Dermis microvascular lymphatic vessel endothelial cell (primary cell): Measurements from ENCODE around the gene TLR9. TPM values are rescaled to one million over a fixed set of nuclear protein-coding genes. Genes with fewer than 3 reads are reported as not detected.

Source experiments
- DNase-seq, 2 donors: peaks; one replicate each; pipeline versions ENCODE4 v3.0.0 to v3.0.0-alpha.2; 2010; ENCODE audit warnings: low read depth in 2 of 2
- total RNA-seq: library from RNA; depleted of rRNA; stranded (reverse); fragments of >200 nt; gene quantifications from 2 replicates; pipeline ENCODE4 v1.2.1, GENCODE V29; 2014

The TLR9 gene
- total RNA-seq, 1 donor from 2014 or later: not detected

- DNase-seq: no peak
Observed at GRCh38 chr3:52174896-52175295, 50.5 kb downstream of the TLR9 start.

- DNase-seq: no peak
Observed at GRCh38 chr3:52173101-52173500, 52.3 kb downstream of the TLR9 start.

- no peak for DNase-seq
Observed at GRCh38 chr3:52172262-52172757, 53.1 kb downstream of the TLR9 start.

GRCh38 chr3:52171514-52172261 lies 53.8 kb downstream of the TLR9 start:
- no peak for DNase-seq

Other genes starting within 250 kb of the TLR9 start
- 19.4 and 23.5 TPM in 2 replicates for gene ACY1, start 242.1 kb downstream of the TLR9 start, total RNA-seq
- gene RPL29, start 229.8 kb downstream of the TLR9 start, total RNA-seq: 811 and 952 TPM in 2 replicates
- 6.9 and 8.7 TPM in 2 replicates for gene DUSP7, start 169.1 kb downstream of the TLR9 start, total RNA-seq
- gene POC1A, start 71.2 kb downstream of the TLR9 start, total RNA-seq: 6.4 and 12.5 TPM in 2 replicates
- gene ALAS1, start 27.5 kb downstream of the TLR9 start, total RNA-seq: 43.9 and 46.0 TPM in 2 replicates
- 128 and 132 TPM in 2 replicates for gene TWF2, start 13.5 kb upstream of the TLR9 start, total RNA-seq
- gene PPM1M, start 20.1 kb upstream of the TLR9 start, total RNA-seq: 11.2 and 13.7 TPM in 2 replicates
- gene WDR82, start 53.0 kb upstream of the TLR9 start, total RNA-seq: 75.5 and 93.7 TPM in 2 replicates
- gene GLYCTK, start 62.2 kb upstream of the TLR9 start, total RNA-seq: 22.2 and 27.7 TPM in 2 replicates
- 1.0 and 2.8 TPM in 2 replicates for gene DNAH1, start 90.7 kb upstream of the TLR9 start, total RNA-seq
- 76.9 and 96.7 TPM in 2 replicates for gene BAP1, start 184.4 kb upstream of the TLR9 start, total RNA-seq
- 3.0 TPM in 2 replicates for gene PHF7, start 185.0 kb upstream of the TLR9 start, total RNA-seq
- gene SEMA3G, start 219.5 kb upstream of the TLR9 start, total RNA-seq: 23.0 and 35.9 TPM in 2 replicates
- 0.13 TPM in 1 of 2 replicates, not detected in the other for gene TNNC1, start 228.4 kb upstream of the TLR9 start, total RNA-seq
- gene NISCH, start 230.0 kb upstream of the TLR9 start, total RNA-seq: 27.7 and 38.3 TPM in 2 replicates